A673 (cell line): ENCODE results near the gene ITM2C. TPM values are rescaled to one million over a fixed set of nuclear protein-coding genes. Genes with fewer than 3 reads are reported as not detected.

Experiments used
- BruUV-seq: library from RNA; stranded (reverse); fragments of 400-500 nt; replicated peaks from 2 replicates; lab custom pipeline; 2021; lab: Mats Ljungman, UMichigan
- CTCF ChIA-PET: fragments of 300-600 bp; sonication (Branson Sonifier 250); formaldehyde crosslinking; loops from one replicate; lab custom pipeline; 2022; ENCODE audit warnings: antibody characterized with exemption; lab: Charles Lee
- POLR2A ChIA-PET: fragments of 300-600 bp; sonication (Branson Sonifier 250); formaldehyde crosslinking; loops from one replicate; lab custom pipeline; 2022; ENCODE audit warnings: antibody characterized with exemption; ENCODE audit not compliant: low non-redundant PET; lab: Charles Lee
- DNase-seq: peaks from one replicate; pipeline ENCODE4 v3.0.0-alpha.2; 2015; ENCODE audit warnings: low spot score
- H3K27ac ChIP-seq: fragments of 200-600 bp; sonication (generic); 2 replicates; pipeline ENCODE4 v1.5.1; 2016; ENCODE audit warnings: mixed run types, low read depth, mild to moderate bottlenecking, mixed read lengths, antibody characterized with exemption, low read length; ENCODE audit not compliant: poor library complexity, severe bottlenecking
- H3K27me3 ChIP-seq: fragments of 200-600 bp; sonication (generic); replicated peaks from 2 replicates; pipeline ENCODE4 v1.6.1; 2017; ENCODE audit warnings: mixed run types, low read depth, mild to moderate bottlenecking, mixed read lengths, antibody characterized with exemption, low read length; ENCODE audit not compliant: insufficient read depth, poor library complexity
- H3K36me3 ChIP-seq: fragments of 200-600 bp; sonication (generic); 2 replicates; pipeline ENCODE4 v1.6.1; 2016; ENCODE audit warnings: mixed run types, mild to moderate bottlenecking, mixed read lengths, antibody characterized with exemption, low read length; ENCODE audit not compliant: insufficient read depth, poor library complexity, severe bottlenecking
- H3K4me1 ChIP-seq: fragments of 200-600 bp; sonication (generic); 2 replicates; pipeline ENCODE4 v1.6.1; 2017; ENCODE audit warnings: mixed run types, mild to moderate bottlenecking, mixed read lengths, antibody characterized with exemption, low read length; ENCODE audit not compliant: insufficient read depth, poor library complexity, severe bottlenecking
- H3K4me3 ChIP-seq: fragments of 200-600 bp; sonication (generic); 2 replicates; pipeline ENCODE4 v1.5.1; 2016; ENCODE audit warnings: low read depth, mixed run types, mild to moderate bottlenecking, mixed read lengths, low read length; ENCODE audit not compliant: poor library complexity, severe bottlenecking
- H3K9me3 ChIP-seq: fragments of 200-600 bp; sonication (generic); 2 replicates; pipeline ENCODE4 v1.6.1; 2016; ENCODE audit warnings: mixed run types, low read depth, mild to moderate bottlenecking, mixed read lengths, antibody characterized with exemption, low read length; ENCODE audit not compliant: poor library complexity, severe bottlenecking
- CTCF ChIP-seq: fragments of 300-800, 200-600 bp; sonication (generic); conservative IDR thresholded peaks from 2 replicates; pipeline ENCODE4 v1.5.1; 2017; ENCODE audit warnings: low read depth, mild to moderate bottlenecking, antibody characterized with exemption, low read length, moderate library complexity, mixed read lengths
- EZH2 ChIP-seq: fragments of 200-600 bp; sonication (generic); IDR thresholded peaks from 2 replicates; pipeline ENCODE4 v1.6.1; 2017; ENCODE audit warnings: borderline replicate concordance, low read depth, mild to moderate bottlenecking, mixed read lengths, antibody characterized with exemption, low read length; ENCODE audit not compliant: poor library complexity, severe bottlenecking
- intact Hi-C: fragments of 100-400 bp; cut with micrococcal nuclease; formaldehyde crosslinking; loops from one replicate; pipeline ENCODE4 v1.10.0; 2022; ENCODE audit not compliant: unreplicated experiment
- total RNA-seq: library from RNA; stranded (reverse); gene quantifications from 2 replicates; pipeline ENCODE4 v1.2.3, GENCODE V29; 2021

ITM2C gene
- total RNA-seq, 1 experiment from 2014 or later, result 283 TPM

- no peak overlapping the region for H3K4me3 ChIP-seq
- no peaks in the 10 kb centered on the region for H3K9me3 ChIP-seq
- H3K27ac ChIP-seq, result no peak overlapping the region
- no peak for DNase-seq
- H3K27me3 ChIP-seq, result no peaks in the 10 kb centered on the region
- no TSS peak for BruUV-seq
- TF ChIP-seq EZH2, result no peak
- TF ChIP-seq CTCF, result no peak
- intact Hi-C loops, result no loop called here
- CTCF ChIA-PET, result interaction anchor here (0.8 kb wide), 1 partner anchor 8 kb away, joined by 3 read pairs; no protein-coding TSS in a partner anchor
- peaks cover 22% of the 10 kb centered on the region for H3K36me3 ChIP-seq
- H3K4me1 ChIP-seq, result no peaks in the 10 kb centered on the region
- POLR2A ChIA-PET, result no interaction called here
These were observed 48.0 kb upstream of the ITM2C start for GRCh38 chr2:230816735-230817134.

DNA sequence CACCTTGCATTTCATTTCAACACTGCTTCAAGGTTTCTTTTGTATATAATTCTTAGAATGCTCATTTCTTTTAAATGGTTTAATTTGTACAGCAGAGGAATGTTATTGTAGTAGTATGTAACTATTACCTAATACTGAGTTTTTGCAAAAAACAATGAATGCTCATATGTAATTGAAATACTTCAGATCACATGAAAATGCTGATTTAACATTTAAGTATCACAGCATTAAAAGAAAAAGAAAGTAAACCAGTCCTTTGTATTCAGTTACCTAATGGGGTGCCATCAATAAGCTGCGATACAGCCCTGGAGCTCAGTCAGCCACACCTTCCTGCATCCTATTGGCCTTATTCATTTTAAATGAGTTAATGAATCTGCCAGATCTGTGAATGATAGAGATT lies 45.3 kb upstream of the ITM2C start:
- Histone ChIP-seq H3K27ac (no peak overlapping the region), H3K27me3 (no peaks in the 10 kb centered on the region), H3K4me3 (no peak overlapping the region), H3K36me3 (peaks cover 15% of the 10 kb centered on the region), H3K4me1 (no peaks in the 10 kb centered on the region), H3K9me3 (no peaks in the 10 kb centered on the region)
- ChIA-PET POLR2A (no interaction called here), CTCF (no interaction called here)
- DNase-seq, result no peak
- TF ChIP-seq EZH2 (no peak), CTCF (no peak)
- intact Hi-C loops, result no loop called here
- no TSS peak for BruUV-seq

DNA sequence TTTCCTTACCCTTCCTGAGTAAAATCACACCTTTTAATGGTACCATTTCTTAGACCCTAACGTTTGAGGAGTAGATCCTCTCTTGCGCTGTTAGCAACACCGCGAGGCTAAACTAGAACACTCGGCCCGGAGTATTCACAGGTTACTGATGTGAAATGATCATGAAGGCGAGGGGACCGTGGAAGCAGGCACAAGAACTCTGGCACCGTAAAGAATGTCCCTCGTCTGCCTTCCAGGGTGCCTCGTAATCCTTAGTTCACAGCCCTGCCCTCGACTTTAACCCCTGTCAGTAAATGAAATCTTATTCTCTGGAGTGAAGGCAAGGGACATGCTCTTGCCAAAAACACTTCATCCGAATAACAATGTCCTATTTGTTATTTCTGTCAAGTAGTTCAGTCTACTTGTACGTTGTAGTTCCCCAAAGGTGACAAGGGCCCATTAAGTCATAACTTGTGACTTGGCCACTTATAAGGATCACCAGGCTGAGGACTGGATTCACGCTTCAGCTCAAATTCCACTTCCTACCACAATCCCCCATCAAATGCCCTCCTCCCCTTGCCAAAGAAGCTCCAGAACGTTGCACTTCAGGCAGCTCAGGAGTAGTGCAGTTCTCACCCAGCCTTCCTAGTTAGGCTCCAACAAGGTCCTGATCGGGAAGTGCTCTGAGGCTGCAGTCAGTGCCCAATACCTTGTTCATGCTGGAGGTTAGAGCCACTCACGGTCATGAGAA lies 43.3 kb upstream of the ITM2C start:
- BruUV-seq, result no TSS peak
- Histone ChIP-seq H3K27me3 (no peaks in the 10 kb centered on the region), H3K4me1 (no peaks in the 10 kb centered on the region)

More for the DNA sequence above, 43.3 kb upstream of the ITM2C start:
- no peak overlapping the region for H3K27ac ChIP-seq
- peaks cover 15% of the 10 kb centered on the region for H3K36me3 ChIP-seq
- intact Hi-C loops, result loop anchor here (5.0 kb wide), 1 partner anchor 231 kb away; no protein-coding TSS in a partner anchor
- no peak for DNase-seq
- ChIA-PET POLR2A (no interaction called here), CTCF (no interaction called here)
- H3K4me3 ChIP-seq, result no peak overlapping the region
- TF ChIP-seq CTCF (no peak), EZH2 (no peak)
- H3K9me3 ChIP-seq, result no peaks in the 10 kb centered on the region
